Measurements from ENCODE around the gene SSH2. TPM values are rescaled to one million over a fixed set of nuclear protein-coding genes. Genes with fewer than 3 reads are reported as not detected.

The SSH2 gene
- polyA plus RNA-seq, 3 donors = 31.9 to 66.6 (median 54.0) TPM

GRCh38 chr17:29619251-29619650 is 310.8 kb downstream of the SSH2 start:
- no peak overlapping the region for H3K9ac ChIP-seq (ENCODE audit: insufficient read depth, low read length, poor library complexity, severe bottlenecking)
- no peak overlapping the region for H3K4me3 ChIP-seq (replicated peaks in 1 of 3; ENCODE audit: low read depth in 2 of 3, low read length in 3 of 3)
- peaks cover 50% of the 10 kb centered on the region for H3K4me1 Mint-ChIP-seq
- H3K4me3 Mint-ChIP-seq = peak overlapping the region in 1 of 2 donors; percentile 51
- peaks cover 47 to 93% (median 69%) of the 10 kb centered on the region in 3 donors for H3K27me3 Mint-ChIP-seq (ENCODE audit: low read depth in 3 of 3)
- no peak overlapping the region for H2AFZ ChIP-seq (ENCODE audit: insufficient read depth, low read depth, low read length, poor library complexity, severe bottlenecking)
- intact Hi-C loops (cut with micrococcal nuclease) = loop anchor here in 1 of 2 donors (2.0 to 10.0 kb wide), 2 partner anchors 38 to 54 kb away; partner anchors contain the start of genes ABHD15 and TP53I13
- peak; percentile 5 for TF ChIP-seq CTCF (IDR thresholded peaks at IDR 0.05)
- H3K36me3 ChIP-seq (replicated peaks in 1 of 2; ENCODE audit: control insufficient read depth in 1 of 2, insufficient read depth in 2 of 2, low read length in 2 of 2) = no peaks in the 10 kb centered on the region
- no peak overlapping the region for H3K27ac Mint-ChIP-seq
- no peak overlapping the region for H3K4me2 ChIP-seq (replicated peaks; ENCODE audit: extremely low read depth, low read length, poor library complexity, severe bottlenecking)
- H3K27me3 ChIP-seq (ENCODE audit: control insufficient read depth in 2 of 2, insufficient read depth in 2 of 2, low read length in 2 of 2) = peaks cover 7 to 77% of the 10 kb centered on the region in 2 donors
- no peak for DNase-seq
- H3K4me1 ChIP-seq (ENCODE audit: control insufficient read depth in 1 of 2, insufficient read depth in 2 of 2, low read length in 2 of 2) = peaks cover 56 to 57% of the 10 kb centered on the region in 2 donors
- H3K36me3 Mint-ChIP-seq = no peaks in the 10 kb centered on the region
- H3K9me3 ChIP-seq (replicated peaks in 1 of 2; ENCODE audit: control insufficient read depth in 1 of 2, insufficient read depth in 1 of 2, low read length in 2 of 2) = no peaks in the 10 kb centered on the region
- H4K20me1 ChIP-seq (ENCODE audit: insufficient read depth, low read length) = peaks cover 44% of the 10 kb centered on the region
- H3K27ac ChIP-seq (ENCODE audit: low read depth in 1 of 2, low read length in 2 of 2) = no peak overlapping the region
- no peaks in the 10 kb centered on the region for H3K79me2 ChIP-seq (ENCODE audit: insufficient read depth, low read length)
- peaks cover 0 to 6% (median 1%) of the 10 kb centered on the region in 7 donors for H3K9me3 Mint-ChIP-seq

- H4K20me1 ChIP-seq (ENCODE audit: insufficient read depth, low read length) = peaks cover 43% of the 10 kb centered on the region
- peak overlapping the region; percentile 82 for H2AFZ ChIP-seq (ENCODE audit: insufficient read depth, low read depth, low read length, poor library complexity, severe bottlenecking)
- no peaks in the 10 kb centered on the region for H3K36me3 ChIP-seq (replicated peaks in 1 of 2; ENCODE audit: control insufficient read depth in 1 of 2, insufficient read depth in 2 of 2, low read length in 2 of 2)
- TF ChIP-seq CTCF (IDR thresholded peaks at IDR 0.05) = peak; percentile 14
- H3K79me2 ChIP-seq (ENCODE audit: insufficient read depth, low read length) = no peaks in the 10 kb centered on the region
- peaks cover 64 to 65% of the 10 kb centered on the region in 2 donors for H3K4me1 ChIP-seq (ENCODE audit: control insufficient read depth in 1 of 2, insufficient read depth in 2 of 2, low read length in 2 of 2)
- Mint-ChIP-seq H3K27me3 (ENCODE audit: low read depth in 3 of 3) (peaks cover 52 to 94% (median 70%) of the 10 kb centered on the region in 3 donors), H3K27ac (peak overlapping the region in 1 of 7 donors; percentile 87), H3K9me3 (peaks cover 0 to 7% (median 1%) of the 10 kb centered on the region in 7 donors), H3K4me3 (peak overlapping the region; percentile 34 to 53), H3K4me1 (peaks cover 56% of the 10 kb centered on the region), H3K36me3 (no peaks in the 10 kb centered on the region)
- peak overlapping the region; percentile 56 for H3K9ac ChIP-seq (ENCODE audit: insufficient read depth, low read length, poor library complexity, severe bottlenecking)
- H3K4me3 ChIP-seq (replicated peaks in 1 of 3; ENCODE audit: low read depth in 2 of 3, low read length in 3 of 3) = peak overlapping the region in 1 of 3 experiments; percentile 80
- 35% methylated on average over 15 of the region's 22 CpGs for WGBS (ENCODE audit: insufficient coverage)
- DNase-seq = no peak
- intact Hi-C loops (cut with micrococcal nuclease) = loop anchor here in 1 of 2 donors (2.0 to 10.0 kb wide), 2 partner anchors 38 to 54 kb away; partner anchors contain the start of genes ABHD15 and TP53I13
- H3K4me2 ChIP-seq (replicated peaks; ENCODE audit: extremely low read depth, low read length, poor library complexity, severe bottlenecking) = peak overlapping the region; percentile 97
- no peaks in the 10 kb centered on the region for H3K9me3 ChIP-seq (replicated peaks in 1 of 2; ENCODE audit: control insufficient read depth in 1 of 2, insufficient read depth in 1 of 2, low read length in 2 of 2)
- peaks cover 7 to 84% of the 10 kb centered on the region in 2 donors for H3K27me3 ChIP-seq (ENCODE audit: control insufficient read depth in 2 of 2, insufficient read depth in 2 of 2, low read length in 2 of 2)
- H3K27ac ChIP-seq (ENCODE audit: low read depth in 1 of 2, low read length in 2 of 2) = no peak overlapping the region
Observed at GRCh38 chr17:29618272-29619065, 311.6 kb downstream of the SSH2 start.
